ENCODE measurements around the gene ROR1.

- TF ChIP-seq, protein P1, sequence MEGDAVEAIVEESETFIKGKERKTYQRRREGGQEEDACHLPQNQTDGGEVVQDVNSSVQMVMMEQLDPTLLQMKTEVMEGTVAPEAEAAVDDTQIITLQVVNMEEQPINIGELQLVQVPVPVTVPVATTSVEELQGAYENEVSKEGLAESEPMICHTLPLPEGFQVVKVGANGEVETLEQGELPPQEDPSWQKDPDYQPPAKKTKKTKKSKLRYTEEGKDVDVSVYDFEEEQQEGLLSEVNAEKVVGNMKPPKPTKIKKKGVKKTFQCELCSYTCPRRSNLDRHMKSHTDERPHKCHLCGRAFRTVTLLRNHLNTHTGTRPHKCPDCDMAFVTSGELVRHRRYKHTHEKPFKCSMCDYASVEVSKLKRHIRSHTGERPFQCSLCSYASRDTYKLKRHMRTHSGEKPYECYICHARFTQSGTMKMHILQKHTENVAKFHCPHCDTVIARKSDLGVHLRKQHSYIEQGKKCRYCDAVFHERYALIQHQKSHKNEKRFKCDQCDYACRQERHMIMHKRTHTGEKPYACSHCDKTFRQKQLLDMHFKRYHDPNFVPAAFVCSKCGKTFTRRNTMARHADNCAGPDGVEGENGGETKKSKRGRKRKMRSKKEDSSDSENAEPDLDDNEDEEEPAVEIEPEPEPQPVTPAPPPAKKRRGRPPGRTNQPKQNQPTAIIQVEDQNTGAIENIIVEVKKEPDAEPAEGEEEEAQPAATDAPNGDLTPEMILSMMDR (IDR thresholded peaks at IDR 0.05; ENCODE audit: borderline replicate concordance, extremely low read depth, low read length, poor library complexity, severe bottlenecking) = no peak
- no peak for TF ChIP-seq EZH2 (IDR thresholded peaks at IDR 0.05; ENCODE audit: borderline replicate concordance, low read depth, low read length, severe bottlenecking)
Measured at GRCh38 chr1:63818567-63819325, 44.9 kb downstream of the ROR1 start.
